Fibroblast of upper back skin (primary cell): ENCODE data around the gene PPA1.
A peak's percentile ranks its signal among the peaks of the same experiment; 100 is the strongest.
"Not testable (repeated sequence)": the region's sequence is repeated elsewhere in the genome, so short reads cannot be mapped to it uniquely, and the experiment has no call there.

Experiments
- DNase-seq: peaks from one replicate; pipeline ENCODE4 v3.0.0-alpha.2; 2013

Gene PPA1

DNA sequence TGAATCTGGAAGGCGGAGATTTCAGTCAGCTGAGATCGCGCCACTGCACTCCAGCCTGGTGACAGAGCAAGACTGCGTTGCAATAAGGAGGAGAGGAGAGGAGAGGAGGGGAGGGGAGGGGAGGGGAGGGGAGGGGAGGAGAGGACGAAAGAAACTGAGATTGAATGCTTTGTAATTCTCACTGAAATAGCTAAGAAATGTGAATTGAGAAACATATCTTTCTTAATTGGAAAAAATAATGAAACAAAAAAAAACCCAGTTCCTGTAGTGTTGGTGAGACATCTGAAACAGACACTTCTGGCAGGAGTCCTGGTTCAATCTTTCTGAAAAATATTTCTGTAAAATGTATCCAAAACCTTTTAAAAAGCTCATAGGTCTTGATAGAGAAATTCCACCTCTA, 26.5 kb downstream of the PPA1 start:
- DNase-seq, result no peak

DNA sequence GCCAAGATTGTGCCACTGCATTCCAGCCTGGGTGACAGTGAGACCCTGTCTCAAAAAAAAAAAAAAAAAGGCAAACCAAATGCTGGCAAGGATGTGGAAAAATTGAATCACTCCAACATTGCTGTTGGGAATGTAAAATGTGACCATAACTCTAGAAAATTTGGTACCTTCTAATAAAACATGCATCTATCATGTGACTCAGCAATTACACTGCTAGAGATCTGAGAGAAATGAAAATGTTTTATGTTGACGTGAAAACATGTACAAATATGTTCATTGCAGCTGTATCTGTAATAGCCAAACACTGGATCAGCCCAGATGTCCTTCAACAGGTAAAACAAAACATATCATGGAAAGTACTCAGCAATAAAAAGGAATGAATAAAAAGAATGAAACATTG, 32.1 kb downstream of the PPA1 start:
- DNase-seq, result peak; percentile 13

DNA sequence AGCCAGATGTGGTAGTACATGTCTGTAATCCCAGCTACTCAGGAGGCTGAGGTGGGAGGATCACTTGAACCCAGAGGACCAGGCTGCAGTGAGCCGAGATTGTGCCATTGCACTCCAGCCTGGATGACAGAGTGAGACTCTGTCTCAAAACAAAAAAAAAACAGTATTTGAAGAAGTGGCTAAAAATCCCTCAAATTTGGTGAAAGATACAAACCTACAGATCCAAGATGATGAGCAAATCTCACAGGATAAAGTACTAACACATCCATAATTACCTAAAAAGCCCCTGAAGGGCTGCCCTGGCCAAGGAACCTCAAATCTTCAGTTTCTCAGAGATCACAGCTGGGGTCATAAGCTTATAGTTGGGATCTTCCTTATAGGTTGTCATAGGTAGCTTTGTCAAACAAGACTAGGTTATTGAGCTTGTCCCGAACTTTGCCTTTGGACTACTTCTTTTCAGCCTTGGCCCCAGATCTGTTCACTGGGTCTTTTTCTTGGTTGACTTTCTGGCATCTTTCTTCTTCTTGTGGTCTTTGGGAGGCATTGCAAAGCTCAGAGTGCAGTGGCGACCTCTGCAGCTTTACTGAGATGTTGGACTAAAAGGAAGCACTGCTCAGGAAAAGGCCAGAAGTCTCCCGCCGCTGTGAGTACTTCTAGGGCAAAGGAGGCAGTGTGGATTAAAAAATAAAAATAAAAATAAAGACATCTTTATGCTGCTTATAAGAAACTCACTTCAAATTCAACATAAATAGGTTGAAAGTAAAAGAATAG, 34.3 kb downstream of the PPA1 start:
- peak; percentile 17 for DNase-seq

DNA sequence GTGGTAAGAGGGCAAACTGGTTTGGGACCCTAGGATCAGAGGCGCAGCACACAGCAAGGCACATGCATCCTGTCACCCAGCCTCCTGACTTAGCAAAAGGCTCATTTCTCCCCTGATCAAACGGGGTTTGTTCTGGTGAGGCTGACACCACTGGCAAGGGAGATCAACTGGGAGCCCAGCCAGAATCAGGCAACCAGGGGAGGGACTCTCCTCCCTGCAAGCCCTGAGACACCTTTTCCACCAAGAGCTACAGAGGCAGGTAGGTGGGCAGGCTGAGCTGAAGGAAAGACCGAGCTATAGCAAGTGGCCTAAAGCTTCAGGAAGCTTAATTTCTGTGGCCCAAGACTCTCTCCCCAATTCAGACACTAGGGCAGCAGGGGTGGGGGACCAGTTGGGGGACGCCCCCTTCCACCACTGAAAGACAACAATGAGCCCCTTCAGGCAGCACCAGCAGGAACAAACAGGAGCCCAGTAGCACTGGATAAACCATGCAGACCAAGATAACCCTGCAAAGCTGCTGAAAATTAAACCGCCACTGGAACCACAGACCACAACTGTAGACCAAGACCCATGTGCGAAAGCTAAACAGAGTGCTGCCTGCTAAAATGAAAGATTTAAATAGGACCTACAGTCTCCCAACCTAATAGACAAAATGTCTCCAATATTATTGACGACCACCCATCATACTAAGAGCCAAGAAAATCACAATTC, 35.8 kb downstream of the PPA1 start:
- no peak for DNase-seq

DNA sequence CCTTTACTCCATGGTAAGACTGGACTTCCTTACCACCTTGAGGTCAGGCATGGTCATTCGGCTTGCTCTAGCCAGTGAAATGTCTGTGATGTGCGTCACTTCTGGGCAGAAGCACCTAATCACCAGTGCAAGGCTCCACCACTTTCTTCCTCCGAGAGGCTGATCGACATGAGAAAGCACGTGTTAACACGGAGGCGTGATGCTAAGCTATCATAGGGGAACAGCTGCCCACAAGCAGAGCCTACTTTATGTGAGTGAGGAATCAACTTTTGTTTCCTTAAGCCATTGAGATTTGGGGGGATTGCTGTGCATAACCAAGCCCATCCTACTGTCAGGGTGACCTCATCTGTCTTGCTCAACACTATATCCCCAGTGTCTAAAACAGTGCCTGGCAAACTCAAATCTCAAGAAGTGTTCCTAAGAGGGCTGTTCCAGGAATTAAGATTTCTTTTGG, 39.8 kb downstream of the PPA1 start:
- DNase-seq, result peak; percentile 19

DNA sequence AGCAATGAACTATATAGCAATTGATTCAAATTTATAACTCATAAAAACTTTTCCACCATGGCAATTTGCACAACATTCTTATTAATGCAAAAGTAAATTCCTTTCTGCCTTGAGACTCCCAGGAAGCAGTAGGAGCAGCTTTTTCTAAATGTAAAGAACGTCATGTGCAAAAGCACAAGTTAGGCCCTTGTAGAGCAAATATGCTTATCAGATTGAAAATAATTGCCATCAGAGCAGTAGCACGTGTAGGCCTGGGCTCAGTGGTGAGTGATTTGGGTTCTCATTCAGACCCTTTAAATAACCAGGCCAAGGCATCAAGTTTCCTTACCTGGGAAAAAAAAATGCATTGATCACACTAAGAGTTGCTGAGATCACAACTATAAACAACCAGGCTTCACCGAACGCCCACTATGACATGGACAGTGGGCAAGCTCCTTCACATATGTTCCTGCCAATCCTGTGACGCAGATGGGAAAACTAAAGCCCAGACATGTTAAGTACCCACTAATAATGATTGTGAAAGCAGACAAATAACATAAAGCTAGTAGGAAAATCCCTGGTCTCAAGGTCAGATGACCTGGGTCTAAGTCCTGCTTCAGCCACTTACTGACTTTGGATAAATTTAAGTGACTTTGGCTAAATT, 40.8 kb downstream of the PPA1 start:
- DNase-seq, result peak; percentile 23

DNA sequence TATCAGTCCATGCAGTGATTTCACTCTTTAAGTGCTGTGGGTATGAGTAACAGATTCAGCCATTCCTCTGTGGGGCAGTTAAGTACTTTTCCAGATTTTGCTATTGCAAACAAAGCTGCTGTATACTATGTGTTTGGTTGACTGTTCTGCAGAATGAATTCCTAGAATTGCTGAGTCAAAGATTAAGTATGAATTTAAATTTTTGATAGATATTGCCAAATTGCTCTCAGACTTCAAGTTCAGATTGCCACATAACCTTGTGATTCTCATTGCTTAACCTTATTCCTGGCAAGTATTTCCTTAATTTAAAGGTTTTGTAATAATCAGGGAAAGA, 41.3 kb downstream of the PPA1 start:
- DNase-seq, result peak; percentile 96

DNA sequence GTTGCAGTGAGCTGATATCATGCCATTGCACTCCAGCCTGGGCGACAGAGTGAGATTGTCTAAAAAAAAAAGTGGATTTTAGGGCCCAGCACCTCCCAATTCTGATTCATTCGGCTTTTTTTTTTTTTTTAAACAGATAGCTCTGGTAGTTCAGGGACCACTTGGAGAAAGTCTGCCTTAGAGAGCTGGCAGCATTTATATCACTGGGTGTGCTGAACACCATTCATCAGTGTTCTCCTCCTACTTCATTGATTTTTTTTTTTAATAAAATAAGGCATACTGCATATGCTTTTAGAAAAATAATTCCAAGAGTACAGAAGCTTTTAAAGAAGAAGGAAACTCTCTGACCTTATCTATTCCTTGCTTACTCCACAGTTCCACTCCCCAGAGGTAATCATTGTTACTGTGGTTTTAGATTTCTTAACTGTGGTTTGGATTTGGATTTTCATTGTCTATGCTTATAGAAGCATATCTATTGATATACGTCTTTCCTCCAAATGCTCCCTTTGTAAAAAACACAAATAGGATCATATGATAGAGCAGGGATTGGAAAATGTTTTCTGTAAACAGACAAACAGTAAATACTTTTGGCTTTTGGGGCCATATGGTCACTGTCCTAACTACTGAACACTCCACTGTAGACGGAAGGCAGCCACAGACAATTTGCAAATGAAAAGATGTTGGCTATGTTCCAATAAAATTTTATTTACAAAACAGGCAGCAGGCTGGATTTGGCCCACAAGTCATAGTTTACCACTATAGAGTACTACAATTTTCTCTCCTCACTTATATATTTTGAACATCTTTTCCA, 41.9 kb downstream of the PPA1 start:
- peak; percentile 62 for DNase-seq

DNA sequence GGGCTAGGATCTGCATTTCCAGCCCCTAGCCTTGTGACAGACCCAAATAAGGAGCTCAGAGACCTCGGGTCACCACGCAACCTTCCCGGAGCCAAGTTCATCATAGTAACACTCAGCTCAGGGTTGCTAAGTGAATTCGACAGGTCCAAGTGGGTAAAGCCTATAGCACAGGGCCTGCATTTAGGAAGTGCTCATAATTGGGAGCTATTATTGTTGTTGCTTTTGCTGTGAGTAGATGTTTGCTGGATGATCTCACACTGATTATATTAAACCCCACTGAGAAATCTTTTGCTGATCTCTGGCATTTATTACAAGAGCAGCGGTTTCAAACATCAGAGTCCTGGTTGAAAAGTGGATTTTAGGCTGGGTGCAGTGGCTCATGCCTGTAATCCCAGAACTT, 42.6 kb downstream of the PPA1 start:
- DNase-seq, result no peak

DNA sequence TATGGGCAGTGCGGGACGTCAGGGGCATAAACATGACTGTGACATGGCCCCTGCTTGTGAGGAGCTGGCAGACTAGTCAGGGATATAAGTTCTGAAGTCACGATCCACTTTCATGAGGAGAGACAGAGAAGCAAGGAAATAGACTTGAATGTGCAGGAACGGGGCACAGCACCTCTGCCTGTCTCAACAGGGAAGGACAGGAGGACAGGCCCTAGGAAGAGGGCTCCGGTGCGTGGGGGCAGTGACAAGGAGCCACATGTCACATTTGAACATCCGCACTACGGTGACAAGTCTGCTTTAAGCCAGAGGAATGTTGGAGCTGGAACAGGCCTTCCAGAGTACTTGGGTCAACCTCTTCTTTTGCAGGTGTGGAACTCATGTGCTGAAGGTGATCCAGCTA, 43.1 kb downstream of the PPA1 start:
- DNase-seq, result no peak

DNA sequence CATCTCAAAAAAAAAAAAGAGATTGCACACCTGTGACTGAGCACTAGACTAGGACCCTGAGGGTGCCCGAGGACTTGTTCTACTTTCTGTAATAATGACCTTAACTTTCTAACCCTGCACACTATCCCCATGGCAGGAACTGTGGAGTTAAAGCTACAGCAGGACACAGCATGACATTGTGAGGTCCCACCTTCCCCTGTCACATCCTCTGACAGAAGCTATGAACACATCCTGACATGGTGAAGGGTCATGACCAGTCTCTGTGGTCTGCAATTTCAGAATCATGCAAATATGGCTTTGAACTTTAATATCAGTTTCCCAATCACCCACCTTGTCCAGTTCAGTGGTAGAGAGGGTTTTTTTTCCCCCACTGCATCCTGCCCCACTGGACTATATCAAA, 44.5 kb downstream of the PPA1 start:
- DNase-seq, result no peak

DNA sequence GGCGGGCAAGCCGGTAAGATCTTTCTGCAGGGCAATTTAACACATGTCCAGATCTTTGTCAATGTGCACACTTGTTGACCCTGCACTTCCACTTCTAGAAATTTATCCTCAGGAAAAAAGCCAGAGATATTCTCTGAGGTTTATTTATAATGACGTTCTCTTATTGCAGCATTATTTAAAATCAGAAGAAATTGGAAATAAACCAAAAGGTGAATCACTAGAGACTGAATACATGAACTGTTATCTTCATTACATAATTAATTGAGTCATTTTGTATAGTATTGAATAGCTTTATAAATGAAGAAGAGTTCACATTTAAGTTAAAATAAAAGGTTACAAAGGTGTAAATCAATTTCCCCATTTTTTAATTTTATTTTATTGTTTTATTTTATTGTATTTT, 46.7 kb downstream of the PPA1 start:
- DNase-seq, result no peak

DNA sequence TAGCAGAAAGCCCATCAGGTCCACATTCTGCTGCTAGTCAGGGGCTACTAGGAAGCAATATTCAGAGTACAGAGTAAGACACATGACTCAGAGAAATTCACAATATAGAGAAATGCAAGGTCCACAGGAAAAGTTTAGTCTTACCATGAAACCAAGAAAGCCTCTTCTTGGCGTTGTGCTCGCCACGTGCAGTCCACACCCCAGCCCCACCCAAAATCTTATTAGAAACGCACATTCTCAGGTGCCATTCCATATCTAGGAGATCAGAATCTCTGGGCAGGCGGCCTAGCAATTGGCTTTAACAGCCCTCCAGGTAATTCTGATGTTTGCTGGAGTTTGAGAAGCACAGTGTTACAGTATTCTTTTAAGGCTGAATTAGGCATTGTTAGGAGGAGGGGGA, 47.1 kb downstream of the PPA1 start:
- DNase-seq, result no peak

DNA sequence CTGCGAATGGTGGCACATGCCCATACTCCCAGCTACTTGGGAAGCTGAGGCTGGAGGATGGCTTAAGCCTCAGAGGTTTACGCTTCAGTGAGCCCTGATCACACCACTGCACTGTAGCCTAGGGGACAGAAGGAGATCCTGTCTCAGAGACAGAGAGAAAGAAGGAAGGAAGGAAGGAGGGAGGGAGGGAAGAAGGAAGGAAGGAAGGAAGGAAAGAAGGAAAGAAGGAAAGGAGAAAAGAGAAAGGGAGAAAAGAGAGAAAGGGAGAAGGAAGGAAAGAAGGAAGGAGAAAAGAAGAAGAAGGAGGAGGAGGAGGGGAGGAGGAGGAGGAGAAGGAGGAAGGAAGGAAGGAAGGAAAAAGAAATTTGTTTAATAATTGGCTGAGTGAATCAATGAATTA, 49.9 kb downstream of the PPA1 start:
- no peak for DNase-seq

DNA sequence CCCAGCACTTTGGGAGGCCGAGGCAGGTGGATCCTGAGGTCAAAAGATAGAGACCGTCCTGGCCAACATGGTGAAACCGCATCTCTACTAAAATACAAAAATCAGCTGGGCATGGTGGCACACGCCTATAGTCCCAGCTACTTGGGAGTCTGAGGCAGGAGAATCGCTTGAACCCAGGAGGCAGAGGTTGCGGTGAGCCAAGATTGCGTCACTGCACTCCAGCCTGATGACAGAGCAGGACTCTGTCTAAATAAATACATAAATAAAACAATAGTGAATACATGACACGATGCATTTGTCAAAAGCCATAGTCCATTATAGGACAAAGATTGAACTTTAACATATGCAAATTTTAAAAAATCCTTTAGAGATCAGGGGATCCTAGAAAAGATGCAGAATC, 54.0 kb downstream of the PPA1 start:
- not testable (repeated sequence) for DNase-seq

DNA sequence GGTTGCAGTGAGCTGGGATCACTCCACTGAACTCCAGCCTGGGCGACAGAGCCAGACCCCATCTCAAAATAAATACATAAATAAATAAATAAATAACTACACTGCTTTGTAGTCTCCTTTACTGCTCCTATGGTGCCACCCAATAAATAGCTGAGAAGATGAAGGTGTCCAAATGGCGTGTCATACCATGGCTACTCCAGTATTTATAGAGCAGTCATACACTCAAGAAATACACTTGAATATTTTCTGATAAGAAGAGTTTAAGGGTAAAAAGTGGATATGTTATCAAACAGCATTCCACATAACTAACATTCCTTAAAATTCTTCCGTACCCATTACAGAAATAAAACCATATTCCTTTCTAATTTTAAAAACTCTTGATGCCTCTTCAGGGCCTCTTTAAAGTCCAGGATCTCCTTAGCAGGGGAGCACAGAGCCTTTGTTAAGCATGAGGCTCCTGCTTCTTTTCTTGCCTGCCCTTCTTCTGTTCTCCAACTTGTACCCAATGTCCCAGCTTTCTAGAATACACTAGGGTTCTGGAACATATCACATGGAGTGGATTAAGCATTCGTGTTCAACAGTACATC, 55.0 kb downstream of the PPA1 start:
- DNase-seq, result no peak

DNA sequence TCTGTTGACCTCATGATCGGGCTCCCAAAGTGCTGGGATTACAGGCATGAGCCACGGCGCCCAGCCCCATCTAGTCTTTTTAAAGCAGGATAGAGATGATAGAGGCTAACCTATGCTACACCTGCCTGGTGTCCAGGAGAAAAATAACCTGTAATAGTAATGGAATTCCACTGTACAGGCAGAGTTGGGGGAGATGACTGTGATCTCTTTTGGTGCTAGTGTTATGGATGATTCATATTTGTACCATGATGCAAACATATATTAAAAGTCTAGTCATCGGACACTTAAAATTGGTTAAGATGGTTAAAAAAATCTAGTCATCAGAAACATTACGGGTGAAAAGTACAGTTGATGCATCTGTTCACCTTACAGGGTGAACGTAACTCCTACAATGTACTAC, 56.8 kb downstream of the PPA1 start:
- no peak for DNase-seq

DNA sequence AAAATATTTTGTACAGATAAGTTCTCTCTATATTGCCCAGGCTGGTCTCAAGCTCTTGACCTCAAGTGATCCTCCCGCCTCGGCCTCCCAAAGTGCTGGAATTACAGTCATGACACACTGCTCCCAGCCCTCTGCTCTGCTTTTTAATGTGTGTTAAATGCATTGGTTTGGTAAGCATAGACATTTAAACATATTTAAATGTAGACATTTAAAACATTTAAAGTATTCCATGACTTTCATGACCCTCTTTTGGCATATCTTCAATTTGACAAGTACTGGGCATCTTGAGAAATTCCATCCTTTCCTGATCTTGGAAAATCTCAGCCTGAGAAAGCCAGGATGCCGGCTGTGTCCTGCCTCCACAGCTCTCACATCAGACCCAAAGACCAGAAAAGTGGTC, 57.7 kb downstream of the PPA1 start:
- DNase-seq, result peak; percentile 35

DNA sequence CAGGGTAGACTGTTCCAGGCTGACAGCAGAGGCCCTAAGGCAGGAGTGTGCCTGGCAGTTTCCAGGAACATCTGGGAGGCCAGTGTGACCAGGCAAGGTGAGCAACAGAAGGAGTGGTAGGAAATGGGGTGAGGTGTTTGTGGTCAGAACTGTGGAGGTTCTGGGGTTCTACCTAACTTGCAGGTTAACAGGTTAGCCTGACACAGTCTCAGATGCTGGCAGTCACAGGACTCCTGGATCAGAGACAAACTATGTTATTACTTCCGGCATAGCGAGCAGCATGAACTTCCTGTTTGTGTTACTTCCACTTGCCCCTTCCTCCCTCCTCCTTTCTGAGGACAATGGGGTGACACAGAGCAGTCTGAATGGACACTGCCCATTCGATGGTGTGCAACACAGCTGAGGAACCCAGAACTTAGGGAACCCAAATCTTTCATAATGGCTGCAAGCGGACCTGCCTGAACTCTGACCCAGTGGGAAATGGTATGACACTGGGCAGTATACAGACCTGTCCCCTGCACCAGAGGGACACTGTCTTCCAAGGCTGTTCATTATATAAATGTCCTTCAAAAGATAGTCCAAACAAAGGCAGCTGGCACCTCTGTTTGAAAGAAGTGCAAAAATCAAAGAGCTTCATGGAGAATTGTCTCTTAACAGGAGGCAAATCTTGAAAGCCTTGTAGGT, 59.0 kb downstream of the PPA1 start:
- no peak for DNase-seq

DNA sequence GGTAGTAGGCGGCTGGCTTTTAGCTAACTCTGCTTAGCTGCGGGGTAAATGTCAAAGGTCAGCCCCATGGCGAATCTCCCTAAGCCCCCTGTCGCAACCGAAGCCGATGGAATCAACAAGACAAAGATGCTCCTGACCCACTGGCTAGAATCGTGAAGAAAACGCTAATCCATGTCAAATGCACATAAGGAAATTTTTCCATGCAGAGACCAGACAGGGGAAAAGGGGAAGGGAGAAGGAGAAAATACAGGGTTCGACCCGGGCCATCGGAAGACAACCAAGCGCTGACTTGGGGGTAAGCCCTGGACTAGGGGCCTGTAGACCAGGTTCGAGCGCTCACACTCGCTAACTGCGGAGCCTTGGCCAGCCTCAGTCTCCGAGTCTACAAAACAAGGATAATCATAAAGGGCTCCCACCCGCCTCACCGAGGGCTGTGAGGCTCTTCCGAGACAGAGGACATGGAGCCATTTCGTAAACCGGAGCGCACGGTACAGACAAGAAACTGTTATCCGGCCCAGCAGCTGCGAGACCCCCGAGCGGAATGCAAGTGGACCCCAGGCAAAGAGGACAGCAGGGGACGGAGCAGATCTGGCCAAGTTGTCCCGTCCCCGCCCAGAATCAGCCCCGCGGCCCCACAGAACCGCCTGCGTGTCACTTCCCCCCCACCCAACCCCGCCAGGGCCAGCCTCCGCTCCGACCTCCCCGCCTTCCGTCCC, 63.4 kb downstream of the PPA1 start:
- no peak for DNase-seq

DNA sequence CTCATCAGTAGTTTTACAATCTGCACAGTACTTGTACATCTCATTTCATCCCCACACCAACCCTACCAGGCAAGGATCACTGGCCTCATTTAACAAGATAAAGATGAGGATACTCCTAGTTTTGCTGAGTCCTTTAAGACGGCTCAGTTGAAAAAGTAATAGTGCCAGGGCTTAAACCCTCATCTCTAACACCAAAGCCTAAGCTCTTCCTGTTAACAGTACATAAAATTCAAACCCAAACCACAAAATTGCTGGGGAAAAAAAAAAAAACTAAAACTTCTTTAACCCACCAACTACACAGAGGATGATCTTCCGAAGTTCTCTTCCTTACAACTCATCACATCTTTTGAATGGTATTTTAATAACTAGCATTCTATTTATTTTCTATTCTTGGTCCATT, 64.2 kb downstream of the PPA1 start:
- no peak for DNase-seq

DNA sequence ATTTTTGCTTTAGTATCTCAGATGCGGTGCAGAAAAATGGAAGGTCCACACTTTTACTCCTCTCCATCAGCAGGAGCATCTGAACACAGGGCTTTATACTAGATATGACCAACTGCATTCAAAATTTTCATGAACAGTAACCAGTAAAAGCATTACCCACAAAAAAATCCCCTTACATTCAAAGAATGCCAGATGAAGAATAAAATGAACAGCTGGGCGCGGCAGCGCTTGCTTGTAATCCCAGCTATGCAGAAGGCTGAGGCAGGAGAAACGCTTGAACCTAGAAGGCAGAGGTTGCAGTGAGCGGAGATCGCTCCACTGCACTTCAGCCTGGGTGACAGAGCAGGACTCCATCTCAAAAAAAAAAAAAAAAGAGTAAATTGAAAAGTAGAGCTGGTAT, 66.0 kb downstream of the PPA1 start:
- DNase-seq, result no peak
